ENCODE measurements around the gene SMAD5. TPM values are rescaled to one million over a fixed set of nuclear protein-coding genes. Genes with fewer than 3 reads are reported as not detected.

SMAD5 gene
- total and polyA plus RNA-seq, 2 experiments from 2014 or later = 37.5 to 56.6 TPM

- Mint-ChIP-seq H3K27ac (no peak overlapping the region), H3K27me3 (ENCODE audit: insufficient read depth, low read depth, poor library complexity) (peaks cover 9% of the 10 kb centered on the region), H3K4me3 (no peak overlapping the region), H3K4me1 (no peaks in the 10 kb centered on the region; the same call in 1 of the 3 replicates), H3K9me3 (peaks cover 4% of the 10 kb centered on the region; the same call in 1 of the 3 replicates), H3K36me3 (ENCODE audit: low read depth) (no peaks in the 10 kb centered on the region)
- Histone ChIP-seq H3K36me3 (ENCODE audit: insufficient read depth) (no peaks in the 10 kb centered on the region), H3K4me3 (no peak overlapping the region), H3K79me2 (replicated peaks; ENCODE audit: insufficient read depth) (no peaks in the 10 kb centered on the region), H3K4me2 (no peak overlapping the region), H3K4me1 (ENCODE audit: insufficient read depth) (peaks cover 3% of the 10 kb centered on the region; the same call in 1 of the 2 replicates), H3F3A (replicated peaks; ENCODE audit: low read depth) (no peaks in the 10 kb centered on the region), H3K9me2 (ENCODE audit: insufficient read depth) (no peaks in the 10 kb centered on the region), H3K27ac (ENCODE audit: low read depth) (no peak overlapping the region), H3K27me3 (ENCODE audit: insufficient read depth) (peaks cover 2% of the 10 kb centered on the region; the same call in 1 of the 2 replicates), H4K20me1 (replicated peaks; ENCODE audit: insufficient read depth) (no peaks in the 10 kb centered on the region), H2AFZ (no peak overlapping the region)
- ATAC-seq (no peak), DNase-seq (ENCODE audit: low spot score) (no peak)
- TF ChIP-seq CREB1 (CRISPR knock-in tag; IDR thresholded peaks at IDR 0.05; ENCODE audit: low read depth) (no peak), ETS1 (IDR thresholded peaks at IDR 0.05) (no peak), EZH2 (IDR thresholded peaks at IDR 0.05; ENCODE audit: low read depth, unreplicated experiment) (no peak), REST (IDR thresholded peaks at IDR 0.05; ENCODE audit: unreplicated experiment) (no peak), ZNF331 (CRISPR knock-in tag; IDR thresholded peaks at IDR 0.05; ENCODE audit: low read depth) (no peak), POLR2AphosphoS5 (IDR thresholded peaks at IDR 0.05; ENCODE audit: low read depth) (no peak), ZNF114 (CRISPR knock-in tag; IDR thresholded peaks at IDR 0.05) (no peak), CTCF (conservative IDR thresholded peaks at IDR 0.05; ENCODE audit: low read depth in 2 of 2) (no peak), STAT1 (IDR thresholded peaks at IDR 0.05; ENCODE audit: unreplicated experiment) (no peak), NANOG (IDR thresholded peaks at IDR 0.05; ENCODE audit: borderline replicate concordance) (no peak), ZNF462 (CRISPR knock-in tag; IDR thresholded peaks at IDR 0.05) (no peak), JUNB (IDR thresholded peaks at IDR 0.05; ENCODE audit: unreplicated experiment) (no peak), EZH2phosphoT487 (IDR thresholded peaks at IDR 0.05; ENCODE audit: unreplicated experiment) (no peak)
Measured at GRCh38 chr5:136084698-136085097, 47.9 kb upstream of the SMAD5 start.
